GM23248 (cell line): ENCODE results near the gene OR10S1.

Experiments used
- EZH2 ChIP-seq: fragments of 200-600 bp; sonication (generic); IDR thresholded peaks from 2 replicates; pipeline ENCODE4 v1.6.1; 2018; ENCODE audit warnings: antibody characterized with exemption, mild to moderate bottlenecking; ENCODE audit not compliant: insufficient read depth, poor library complexity, severe bottlenecking
- EZH2phosphoT487 ChIP-seq: fragments of 200-600 bp; sonication (generic); IDR thresholded peaks from 2 replicates; pipeline ENCODE4 v1.6.1; 2018; ENCODE audit warnings: antibody characterized with exemption, moderate library complexity, mild to moderate bottlenecking, low read depth; ENCODE audit not compliant: insufficient read depth

DNA sequence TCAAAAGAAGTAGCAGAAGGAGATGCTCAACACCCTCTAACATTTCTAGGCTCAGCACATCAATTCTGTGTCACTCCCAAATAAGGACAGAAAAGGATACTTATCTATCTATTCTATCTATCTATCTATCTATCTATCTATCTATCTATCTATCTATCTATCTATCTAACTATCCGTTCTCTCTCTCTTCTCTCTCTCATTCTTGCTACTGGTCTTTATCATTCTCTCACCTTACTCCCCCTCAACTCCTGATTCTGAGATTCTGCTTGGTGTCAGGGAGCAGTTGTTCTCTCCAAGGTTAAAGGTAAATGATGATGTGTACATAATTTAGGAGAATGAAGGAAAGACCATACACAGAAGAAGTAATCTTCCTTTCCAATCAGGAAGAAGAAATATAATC lies 17.5 kb upstream of the OR10S1 start, which contains the start of gene OR10G6:
- TF ChIP-seq EZH2phosphoT487 (no peak), EZH2 (no peak)
